NOMO-1 (cell line): ENCODE data around the gene MAN1A1.

ENCODE experiments used
- DNase-seq, 2 experiments: peaks; one replicate each; lab custom pipeline; 2025; ENCODE audit not compliant: unreplicated experiment in 2 of 2; lab: John Stamatoyannopoulos, UW

MAN1A1 gene

DNA sequence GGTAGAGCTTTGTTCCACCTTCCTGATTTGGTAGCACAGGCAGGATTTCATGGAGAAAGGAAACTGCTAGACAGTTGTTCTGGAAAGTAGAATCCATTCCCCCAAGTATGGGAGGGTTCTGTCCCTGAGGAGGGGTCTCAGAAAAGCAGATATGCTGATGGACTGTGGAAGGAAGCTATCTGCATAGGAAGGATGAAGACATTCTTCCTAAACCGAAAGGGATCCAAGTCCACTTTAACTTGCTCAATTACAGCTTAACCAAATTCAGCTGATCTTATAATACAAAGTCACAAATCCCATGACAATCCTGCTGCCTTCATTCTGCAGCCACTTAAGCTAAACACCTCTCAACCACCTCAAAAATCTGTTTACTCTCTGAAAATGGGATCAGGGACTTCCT, 2.6 kb downstream of the MAN1A1 start:
- DNase-seq = no peak

DNA sequence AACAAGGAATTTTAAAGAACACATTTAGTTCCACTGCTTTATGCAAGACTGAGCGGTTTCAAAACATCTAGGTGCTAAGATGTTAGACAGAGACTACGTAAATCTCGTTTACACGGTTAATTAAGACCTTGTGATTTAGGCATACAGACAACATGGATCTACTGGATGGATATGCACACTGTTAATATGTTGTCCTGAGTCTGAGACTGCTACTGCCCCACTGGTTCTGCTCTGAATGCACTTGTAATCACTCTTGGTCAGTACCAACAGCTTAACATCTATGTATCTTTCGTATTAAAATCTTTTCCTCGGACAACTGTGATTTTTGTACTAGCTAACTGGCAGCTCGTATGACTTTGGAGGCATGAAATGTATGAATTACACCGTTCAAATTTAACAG, 3.1 kb downstream of the MAN1A1 start:
- DNase-seq = no peak

DNA sequence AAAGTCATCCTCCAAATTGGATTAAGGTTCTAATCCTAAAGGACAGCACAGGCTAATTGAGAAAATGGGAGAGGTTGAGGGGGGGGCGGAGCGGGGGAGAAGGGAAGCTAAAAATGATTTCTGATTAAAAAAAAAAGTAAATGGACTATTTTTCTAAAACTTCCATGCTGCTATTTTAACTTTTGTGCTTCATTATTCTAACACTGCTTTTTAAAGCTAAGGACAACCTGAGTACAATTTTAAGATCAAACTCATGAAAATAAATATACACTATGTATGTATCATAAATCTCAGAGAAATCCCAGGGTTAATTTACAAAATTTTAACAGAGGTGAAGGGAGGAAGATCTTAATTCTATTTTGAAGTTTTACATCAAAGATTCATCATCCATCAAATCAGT, 4.4 kb downstream of the MAN1A1 start:
- no peak for DNase-seq

DNA sequence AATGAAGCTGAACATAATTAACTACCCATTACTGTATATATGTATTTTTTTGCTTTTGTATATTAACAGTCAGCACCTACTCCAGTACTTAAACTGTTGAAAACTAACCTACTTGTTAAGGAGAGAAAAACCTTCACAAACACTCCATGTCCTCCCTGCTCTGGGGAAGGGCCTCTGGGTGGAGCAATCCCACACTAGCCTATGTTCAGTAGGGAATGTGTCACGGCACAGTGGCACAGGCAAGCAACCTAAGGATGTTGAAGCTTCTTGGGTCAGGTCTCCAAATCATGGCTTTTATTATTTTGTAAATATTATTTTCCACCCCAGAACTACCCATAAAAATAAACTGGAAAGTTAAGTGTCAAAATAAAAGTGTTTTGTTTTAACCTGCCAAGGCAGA, 5.3 kb downstream of the MAN1A1 start:
- DNase-seq = no peak

DNA sequence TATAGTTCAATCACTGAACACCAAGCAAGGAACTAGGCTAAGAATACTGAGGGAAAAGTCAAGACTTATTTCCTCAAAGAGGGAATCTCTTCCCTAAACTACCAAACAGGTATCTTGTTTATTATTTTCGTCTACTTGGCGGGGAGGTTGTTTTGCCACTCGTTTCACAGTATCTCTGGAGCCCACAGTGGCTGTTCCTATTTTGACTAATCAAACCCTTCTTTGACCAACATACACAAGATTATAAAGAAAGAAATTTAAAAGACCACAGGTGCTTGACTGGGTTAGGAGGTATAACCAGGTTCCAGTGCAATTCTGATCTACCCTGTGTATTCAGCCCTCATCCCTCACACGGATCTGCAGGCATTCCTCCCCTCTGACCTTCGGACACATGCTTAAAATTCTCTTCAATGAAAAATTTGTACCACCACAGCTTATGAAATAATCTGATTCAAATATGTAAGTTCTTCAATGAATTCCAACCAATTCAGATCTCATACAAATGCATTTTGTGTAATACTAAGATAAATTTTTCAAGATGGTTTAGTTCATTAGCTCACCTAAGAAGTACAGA, 5.9 kb downstream of the MAN1A1 start:
- no peak for DNase-seq

DNA sequence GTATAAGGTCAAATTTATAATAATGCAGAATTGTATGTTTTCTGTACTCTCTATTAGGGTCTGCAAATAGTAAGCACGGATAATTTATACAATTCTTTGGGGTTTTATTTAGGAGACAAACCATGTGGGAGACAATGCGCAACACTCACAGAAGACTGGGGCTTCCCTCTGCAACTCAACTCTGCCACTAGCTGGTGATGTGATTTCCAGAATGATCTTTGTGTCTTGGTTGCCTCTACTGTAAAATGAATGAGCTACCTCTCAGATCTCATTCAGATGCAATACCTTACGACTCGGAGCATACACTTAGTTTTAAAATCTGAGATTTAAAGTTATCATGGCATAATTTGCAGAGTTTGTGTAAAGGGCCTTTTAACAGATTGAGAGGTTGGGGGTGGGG, 6.4 kb downstream of the MAN1A1 start:
- DNase-seq = no peak

DNA sequence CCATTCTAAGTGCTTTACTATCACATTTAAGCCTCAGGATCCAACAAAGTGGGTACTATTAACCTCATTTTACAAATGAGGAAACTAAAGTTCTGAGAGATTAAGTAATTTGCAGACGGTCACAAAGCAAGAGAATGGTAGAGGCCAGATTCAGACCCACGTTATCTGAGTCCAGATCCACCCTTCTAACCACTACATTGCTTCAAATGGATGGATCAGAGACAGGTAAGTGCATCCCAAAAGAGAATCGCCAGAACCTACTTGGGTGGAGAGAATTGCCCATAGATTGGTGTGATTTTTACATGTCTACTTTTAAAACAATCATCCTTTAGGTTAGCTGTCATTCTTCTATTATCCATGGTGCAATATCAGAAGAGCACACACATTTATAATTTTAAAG, 7.1 kb downstream of the MAN1A1 start:
- DNase-seq = no peak

DNA sequence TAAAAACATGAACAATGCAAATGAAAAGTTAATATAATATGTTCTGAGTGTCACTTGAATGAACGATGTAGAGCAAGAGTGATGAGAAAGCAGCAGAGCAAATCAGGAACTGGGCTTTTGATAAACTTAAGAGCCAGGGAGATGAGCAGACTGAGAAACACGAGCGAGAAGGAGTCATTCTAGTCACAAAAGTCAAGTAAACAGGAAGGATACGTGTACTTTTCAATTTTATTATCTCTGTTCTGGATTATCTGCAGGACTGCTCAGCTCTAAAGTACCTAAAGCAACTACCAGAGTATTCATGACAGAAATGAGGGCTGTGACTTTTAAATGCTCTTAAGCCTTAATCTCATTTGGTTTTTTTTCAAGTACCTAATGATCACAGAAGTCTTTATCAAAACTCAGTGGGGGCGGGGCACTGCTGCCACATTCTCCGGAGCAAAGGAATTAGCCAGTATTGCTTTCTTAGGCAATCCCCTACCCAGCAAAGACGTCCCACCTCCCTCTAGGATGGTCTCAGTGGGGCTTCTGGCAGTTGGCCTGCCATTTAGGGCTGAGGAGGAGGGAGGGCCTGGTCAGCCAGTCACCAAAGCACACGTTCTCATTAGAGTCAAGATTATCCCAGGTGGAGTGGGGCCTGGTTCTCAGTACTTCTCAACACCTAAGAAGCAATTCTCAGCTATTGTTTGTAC, 8.6 kb downstream of the MAN1A1 start:
- DNase-seq = no peak

DNA sequence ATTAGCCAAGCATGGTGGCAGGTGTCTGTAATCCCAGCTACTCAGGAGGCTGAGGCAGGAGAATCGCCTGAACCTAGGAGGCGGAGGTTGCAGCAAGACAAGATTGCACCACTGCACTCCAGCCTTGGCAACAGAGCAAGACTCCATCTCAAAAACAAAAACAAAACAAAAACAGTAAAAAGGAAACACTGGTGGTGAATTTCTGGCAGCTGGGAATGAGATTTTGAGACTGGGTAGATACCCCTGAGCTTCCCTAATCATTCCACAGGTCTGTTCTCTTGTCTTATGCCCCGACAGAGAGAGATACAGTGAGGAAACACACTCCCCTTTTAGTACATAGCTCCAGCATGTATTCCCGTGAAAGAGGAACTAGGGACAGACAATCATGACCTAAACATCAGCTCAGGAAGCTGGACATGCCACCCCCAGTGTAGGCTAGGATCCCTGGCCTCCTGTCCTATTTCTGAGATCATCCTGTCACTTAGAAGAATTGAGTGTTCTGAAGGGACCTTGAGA, 9.6 kb downstream of the MAN1A1 start:
- no peak for DNase-seq

DNA sequence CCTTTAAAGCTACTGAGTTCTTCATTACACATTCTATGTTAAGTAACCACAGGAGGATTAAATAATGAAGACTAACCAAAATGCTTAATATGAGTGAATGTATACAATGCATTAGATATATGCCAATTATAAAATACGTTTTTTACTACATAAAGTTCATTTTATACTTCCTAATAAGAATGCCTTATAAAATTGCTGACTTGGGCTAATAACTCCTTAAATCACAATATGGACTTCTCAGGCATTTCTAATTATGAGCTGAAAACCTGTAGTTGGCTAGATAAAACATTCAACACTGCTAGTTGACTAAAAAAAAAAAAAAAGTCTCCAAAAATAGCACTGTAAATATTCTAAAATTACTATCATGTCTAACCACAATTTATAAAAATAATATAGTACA, 11.8 kb downstream of the MAN1A1 start:
- no peak for DNase-seq

DNA sequence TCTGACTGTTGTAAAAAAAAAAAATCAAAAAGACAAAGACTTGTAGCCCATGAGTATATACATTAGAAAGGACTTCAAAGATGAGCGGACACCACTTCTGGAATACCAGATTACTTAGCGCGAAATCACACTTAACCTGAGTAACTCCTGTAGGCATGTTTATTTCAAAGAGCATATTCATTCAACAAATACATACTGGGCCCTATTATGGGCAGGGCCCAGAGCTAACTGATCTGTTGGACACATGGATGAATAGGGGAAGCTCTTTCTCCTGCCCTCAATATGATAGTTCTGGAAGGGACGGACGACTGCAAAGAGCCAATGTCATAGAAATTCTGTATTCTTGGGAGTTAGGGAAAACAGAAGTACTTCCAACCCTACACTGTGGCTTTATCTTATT, 12.3 kb downstream of the MAN1A1 start:
- no peak for DNase-seq

DNA sequence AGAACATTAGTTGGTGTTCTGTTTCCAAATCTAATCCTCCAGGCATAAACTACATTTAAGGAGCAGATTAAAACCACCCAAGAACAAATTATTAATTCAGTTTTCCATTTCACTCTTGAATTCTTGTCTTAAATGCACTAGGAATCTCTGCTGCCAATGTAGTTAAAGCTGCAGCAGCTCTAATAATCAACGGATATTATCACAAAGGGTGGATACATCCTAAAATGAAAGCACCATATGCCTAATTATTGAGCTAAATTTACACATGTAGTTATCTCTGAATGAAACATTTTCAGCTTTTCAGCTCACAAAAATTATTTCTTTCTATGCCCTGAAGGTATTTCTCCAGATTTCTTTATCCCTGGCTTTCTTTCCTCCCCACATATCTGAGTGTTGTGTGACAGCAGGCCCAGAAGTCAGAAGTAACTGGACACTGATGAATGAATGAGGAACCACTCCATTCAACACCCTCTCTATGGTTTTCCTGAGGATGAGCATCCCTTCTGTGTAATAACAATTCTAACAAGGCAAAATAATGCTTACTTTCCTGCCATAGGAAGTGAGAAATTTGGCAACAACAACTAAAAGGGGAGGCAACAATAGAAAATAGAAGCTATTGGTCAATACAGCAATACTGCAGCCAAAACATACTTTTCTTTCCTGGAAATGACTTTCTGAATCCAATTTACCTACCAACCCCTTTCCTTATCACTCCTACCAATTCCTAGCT, 14.9 kb downstream of the MAN1A1 start:
- no peak for DNase-seq

DNA sequence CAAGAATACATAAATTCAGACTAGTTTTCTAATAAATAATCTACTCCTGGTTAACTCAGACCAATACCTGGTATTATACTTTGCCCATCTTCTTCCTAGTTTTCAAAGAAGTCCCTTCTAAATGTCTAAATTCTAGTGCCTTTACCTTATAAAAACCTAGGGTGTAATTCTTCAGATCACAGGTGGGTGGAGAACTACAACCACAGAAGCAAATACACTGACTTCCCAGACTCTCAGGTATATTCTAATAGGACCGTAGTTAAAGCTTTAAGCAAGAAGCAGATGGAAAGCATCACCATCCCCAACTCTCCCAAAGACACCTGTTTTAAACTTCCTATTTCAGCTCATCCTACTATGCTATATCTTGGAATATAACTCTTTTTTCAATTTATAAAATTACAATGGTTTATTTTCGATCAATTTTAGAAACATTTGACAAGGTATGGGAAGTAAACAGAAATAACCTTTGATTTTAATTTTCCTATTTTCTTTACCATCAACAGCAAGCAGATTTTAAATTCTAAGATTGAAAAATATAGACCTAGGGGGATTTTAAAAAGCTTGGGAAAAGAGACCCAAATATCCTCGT, 15.8 kb downstream of the MAN1A1 start:
- no peak for DNase-seq

DNA sequence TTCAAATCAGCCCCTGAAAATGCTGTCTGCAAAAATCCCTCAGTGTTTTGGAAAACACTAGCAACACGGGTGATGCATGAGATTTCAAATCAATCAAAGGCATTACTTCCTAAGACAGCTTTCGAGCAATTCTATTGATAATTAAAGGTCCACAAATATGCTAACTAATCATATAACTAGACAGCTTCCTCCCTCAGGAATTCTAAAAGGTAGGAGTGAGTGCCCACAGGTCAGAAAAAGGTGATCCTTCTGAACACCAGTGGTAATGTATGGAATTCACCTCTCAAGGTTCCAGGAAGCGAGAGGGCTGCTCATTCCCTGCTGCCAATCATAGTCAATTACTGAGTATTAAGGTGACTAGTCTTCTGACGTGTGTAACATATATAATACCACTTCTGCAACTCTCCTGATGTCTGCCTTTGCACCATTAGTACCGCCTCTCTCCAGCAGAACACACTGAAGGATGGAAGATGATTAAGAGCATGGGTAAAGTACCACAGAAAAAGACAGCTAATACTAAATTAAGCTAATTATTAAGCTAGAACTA, 16.4 kb downstream of the MAN1A1 start:
- DNase-seq = no peak

DNA sequence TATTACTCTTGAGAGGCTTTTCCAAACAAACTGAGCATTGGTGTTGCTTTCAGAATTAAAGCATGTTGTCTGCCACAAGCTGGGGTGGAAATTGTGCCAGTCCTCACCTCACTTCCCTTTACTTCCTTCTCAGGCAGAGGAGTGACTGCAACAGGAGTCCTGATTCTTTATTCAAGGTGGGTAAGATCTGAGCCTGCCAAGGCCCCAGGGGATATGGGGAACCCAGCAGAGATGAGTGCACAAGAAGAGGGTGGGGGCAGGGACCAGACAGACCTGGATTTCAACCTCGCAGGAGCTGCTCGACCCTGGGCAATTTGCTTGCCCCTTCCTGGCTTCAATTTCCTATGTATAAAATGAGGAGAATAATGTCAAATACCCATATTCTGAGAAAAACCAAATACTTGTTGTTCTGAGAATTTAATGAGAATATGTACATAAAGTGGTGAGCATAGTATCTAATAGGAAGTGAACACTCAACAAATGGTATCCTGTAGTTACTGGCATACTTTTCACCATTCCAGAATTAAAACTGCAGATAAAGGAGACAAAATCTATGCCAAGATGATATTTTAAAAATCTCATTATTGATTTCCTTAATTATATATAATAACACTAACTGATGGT, 17.8 kb downstream of the MAN1A1 start:
- DNase-seq = no peak

DNA sequence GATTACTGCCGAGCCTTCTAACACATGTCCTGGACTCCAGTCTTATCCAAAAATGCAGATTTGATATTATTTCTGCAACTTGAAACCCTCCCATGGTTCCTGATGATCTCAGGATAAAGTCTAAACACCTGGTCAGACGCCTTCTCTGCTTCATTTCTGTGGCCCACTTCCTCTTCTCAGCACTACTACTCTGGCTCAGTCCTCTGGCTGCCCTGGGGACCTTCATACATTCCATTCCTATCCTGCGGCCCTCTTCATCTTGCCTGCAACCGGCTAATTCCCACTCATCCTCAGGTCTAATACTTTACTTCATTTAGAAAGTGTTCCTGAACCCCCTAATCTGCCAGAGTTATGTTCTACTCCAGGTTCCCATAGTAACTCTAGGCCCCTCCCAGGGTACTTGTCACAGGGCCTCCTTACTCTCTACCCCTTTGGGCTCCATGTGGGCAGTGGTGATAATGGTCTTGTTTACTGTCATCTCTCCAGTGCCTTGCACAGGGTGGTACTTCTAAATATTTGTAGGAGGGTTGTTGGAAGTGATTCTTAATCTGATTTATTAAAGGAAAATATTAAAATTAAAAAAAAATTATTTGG, 18.9 kb downstream of the MAN1A1 start:
- no peak for DNase-seq

DNA sequence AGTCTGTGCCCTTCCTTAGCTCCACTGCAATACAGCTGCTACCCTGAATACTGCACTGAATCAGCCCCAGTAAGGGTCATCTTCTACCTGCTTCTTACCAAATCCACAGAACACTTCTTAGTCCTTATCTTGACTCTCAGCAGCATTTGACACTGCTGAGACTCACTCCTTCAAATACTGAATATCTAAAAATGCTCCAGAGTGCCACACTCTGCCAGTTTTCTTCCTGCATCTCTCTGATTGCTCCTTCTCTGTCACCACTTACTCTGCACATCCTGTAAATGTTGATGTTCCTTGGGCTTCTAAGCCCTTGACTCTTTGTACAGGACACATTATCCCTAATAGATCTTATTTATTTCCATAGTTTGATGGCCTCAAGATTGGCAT, 19.8 kb downstream of the MAN1A1 start:
- DNase-seq = no peak

DNA sequence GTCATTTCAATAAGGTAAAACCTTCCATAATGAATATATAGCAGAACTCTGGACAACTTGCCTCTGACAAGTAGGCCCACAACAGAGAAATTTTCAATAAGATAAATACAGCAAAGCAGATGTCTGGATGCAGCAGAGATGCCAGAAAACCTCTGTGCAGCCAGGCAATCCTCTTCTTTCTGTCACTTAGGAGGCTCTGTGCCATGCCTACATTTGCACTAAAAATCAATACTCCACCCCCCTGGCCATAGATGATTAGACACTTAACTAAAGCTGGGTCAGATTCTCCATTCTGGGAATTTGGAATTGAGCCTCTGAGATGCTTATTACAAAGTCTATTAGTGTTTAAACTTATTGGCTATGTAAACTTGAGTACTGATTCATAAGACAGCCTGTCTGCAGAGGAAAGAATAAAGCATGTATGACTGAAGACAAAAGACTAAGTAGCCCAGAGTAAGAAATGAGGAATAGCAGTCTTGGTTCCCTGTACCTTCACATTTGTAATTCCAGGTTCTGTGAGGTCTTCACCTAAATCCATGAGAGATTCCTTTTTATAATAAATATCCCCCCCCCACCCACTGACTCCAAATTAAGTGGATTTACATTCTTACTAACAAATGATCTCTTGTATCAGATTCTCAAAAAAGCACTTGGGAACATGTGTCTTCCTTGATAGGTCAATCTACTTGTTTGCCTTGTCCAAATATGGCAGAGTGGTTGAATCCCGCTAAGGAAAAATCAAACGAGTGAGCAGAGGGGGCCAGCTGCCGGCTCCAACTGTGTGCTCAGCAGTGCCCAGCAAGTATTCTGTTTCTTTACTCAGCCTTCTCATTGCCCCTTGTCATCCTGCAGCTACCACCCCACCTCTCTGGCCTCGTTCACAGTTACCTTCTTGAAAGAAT, 20.4 kb downstream of the MAN1A1 start:
- no peak for DNase-seq

DNA sequence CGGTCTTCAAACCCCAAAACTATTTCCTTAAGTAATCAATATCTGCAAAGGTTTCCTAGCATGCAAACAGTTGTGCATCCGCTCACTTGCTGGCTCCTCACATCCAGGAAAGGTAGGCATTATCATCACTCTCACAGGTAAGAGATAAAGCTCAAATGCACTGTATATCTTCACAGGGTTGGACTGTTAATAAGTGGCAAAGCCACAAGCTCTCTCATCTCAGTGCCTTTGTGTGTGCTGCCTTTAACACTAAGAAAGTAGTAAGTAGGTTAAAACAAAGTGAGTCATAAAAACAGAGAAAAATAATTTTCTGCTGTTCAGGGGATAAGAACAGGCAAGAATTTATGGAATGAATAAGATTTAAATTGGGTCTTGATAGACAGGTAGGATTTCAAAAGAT, 21.3 kb downstream of the MAN1A1 start:
- no peak for DNase-seq

DNA sequence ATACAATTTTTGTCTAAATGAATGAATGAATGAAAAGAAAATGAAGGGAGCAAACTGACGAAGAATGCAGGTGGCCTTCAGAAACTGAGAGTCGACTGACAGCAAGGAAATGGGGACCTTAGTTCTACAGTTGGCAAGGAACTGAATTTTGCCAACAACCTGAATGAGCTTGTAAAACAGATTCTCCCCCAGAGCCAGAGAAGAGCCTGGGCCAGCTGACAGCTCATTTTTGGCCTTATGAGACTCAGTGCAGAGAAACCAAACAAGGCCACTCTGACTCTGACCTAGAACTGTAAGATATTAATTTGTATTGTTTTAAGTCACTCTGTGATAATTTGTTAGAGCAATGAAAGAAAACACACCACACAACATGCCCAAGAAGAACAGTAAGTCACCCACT, 21.8 kb downstream of the MAN1A1 start:
- no peak for DNase-seq
